Lower leg skin (tissue), 3 donors: ENCODE measurements around the gene CRTC1.

Experiments
- CTCF ChIP-seq, 3 donors: fragments of 450-650 bp; IDR thresholded peaks; one replicate each; pipeline ENCODE4 v1.5.1; 2016; ENCODE audit warnings: antibody characterized with exemption in 3 of 3, mild to moderate bottlenecking in 3 of 3, moderate library complexity in 2 of 3
- POLR2A ChIP-seq, 2 donors: fragments of 450-650 bp; IDR thresholded peaks; one replicate each; pipeline ENCODE4 v1.6.1; 2016 to 2017; ENCODE audit warnings: antibody characterized with exemption in 2 of 2, mild to moderate bottlenecking in 1 of 2, moderate library complexity in 1 of 2

- TF ChIP-seq CTCF (IDR thresholded peaks at IDR 0.05): no peak
- no peak for TF ChIP-seq POLR2A (IDR thresholded peaks at IDR 0.05)
These were observed 96.6 kb downstream of the CRTC1 start for GRCh38 chr19:18780081-18780480.
